HepG2 (cell line): ENCODE results near the gene DNAJC2. TPM values are rescaled to one million over a fixed set of nuclear protein-coding genes. Genes with fewer than 3 reads are reported as not detected.

Experiments used
- ARID2 ChIP-seq: sonication (generic); formaldehyde crosslinking; IDR thresholded peaks from 2 replicates; pipeline ENCODE4 v1.8.1; 2022; ENCODE audit warnings: mild to moderate bottlenecking, missing genetic modification reagents, borderline replicate concordance
- CBFB ChIP-seq: sonication (generic); formaldehyde crosslinking; IDR thresholded peaks from 2 replicates; pipeline ENCODE4 v1.4.0; 2020; ENCODE audit warnings: missing genetic modification reagents
- FOXJ3 ChIP-seq: sonication (generic); formaldehyde crosslinking; IDR thresholded peaks from 2 replicates; pipeline ENCODE4 v1.4.0; 2020; ENCODE audit warnings: missing genetic modification reagents, mild to moderate bottlenecking, borderline replicate concordance
- GLI4 ChIP-seq: sonication (generic); formaldehyde crosslinking; IDR thresholded peaks from 2 replicates; pipeline ENCODE4 v1.5.1; 2020; ENCODE audit warnings: missing genetic modification reagents, mild to moderate bottlenecking, moderate library complexity, borderline replicate concordance
- HNF4G ChIP-seq, 2 experiments: sonication (generic) in 1 of 2; formaldehyde crosslinking in 1 of 2; IDR thresholded peaks; 2 replicates each; pipeline versions ENCODE4 v1.4.0 to v1.6.1; 2011 to 2020; ENCODE audit warnings: borderline replicate concordance in 2 of 2, low read depth in 2 of 2, mild to moderate bottlenecking in 2 of 2, low read length in 1 of 2, missing genetic modification reagents in 1 of 2, moderate library complexity in 1 of 2
- HOXA5 ChIP-seq: sonication (generic); formaldehyde crosslinking; IDR thresholded peaks from 2 replicates; pipeline ENCODE4 v1.4.0; 2020; ENCODE audit warnings: missing genetic modification reagents
- PCBP2 ChIP-seq: fragments of 200-400 bp; formaldehyde crosslinking; optimal IDR thresholded peaks from 2 replicates; pipeline ENCODE3; 2018; ENCODE audit warnings: low read length, low read depth; ENCODE audit not compliant: poor library complexity, severe bottlenecking
- SMARCC2 ChIP-seq: fragments of 450-650 bp; IDR thresholded peaks from 2 replicates; pipeline ENCODE4 v1.6.1; 2017; ENCODE audit warnings: antibody characterized with exemption, mild to moderate bottlenecking
- SRY ChIP-seq: sonication (generic); formaldehyde crosslinking; IDR thresholded peaks from 2 replicates; pipeline ENCODE4 v1.8.0; 2022; ENCODE audit warnings: mild to moderate bottlenecking, missing genetic modification reagents
- TCF7L2 ChIP-seq: IDR thresholded peaks from 2 replicates; pipeline ENCODE4 v1.6.1; 2011; ENCODE audit warnings: mild to moderate bottlenecking, low read depth, low read length, moderate library complexity
- XRCC5 ChIP-seq: fragments of 200-400 bp; formaldehyde crosslinking; optimal IDR thresholded peaks from 2 replicates; pipeline ENCODE3; 2017; ENCODE audit warnings: mild to moderate bottlenecking, low read length
- ZFP37 ChIP-seq: sonication (generic); formaldehyde crosslinking; IDR thresholded peaks from 2 replicates; pipeline ENCODE4 v1.4.0; 2020; ENCODE audit warnings: missing genetic modification reagents, borderline replicate concordance
- ZNF205 ChIP-seq: IDR thresholded peaks from 2 replicates; pipeline ENCODE4 v1.6.1; 2018; ENCODE audit warnings: missing biosample characterization, missing genetic modification reagents
- ZNF558 ChIP-seq: sonication (generic); formaldehyde crosslinking; IDR thresholded peaks from 2 replicates; pipeline ENCODE4 v1.9.0; 2022; ENCODE audit warnings: mild to moderate bottlenecking, missing genetic modification reagents, borderline replicate concordance
- ZNF564 ChIP-seq: sonication (generic); formaldehyde crosslinking; IDR thresholded peaks from 2 replicates; pipeline ENCODE4 v1.8.1; 2023; ENCODE audit warnings: mild to moderate bottlenecking, missing genetic modification reagents
- polyA plus RNA-seq, 8 experiments: library from polyadenylated mRNA; depleted of rRNA in 3 of 8; stranded (reverse) in 7 of 8; unstranded in 1 of 8; fragments of >200 nt; fragmentation: Illumina TruSeq in 4 of 8; extraction: Trizol in 4 of 8; gene quantifications; 2 replicates each; pipeline versions ENCODE4 v1.2.1 to v1.2.3, GENCODE V29; 2011 to 2016; ENCODE audit warnings: low read depth in 4 of 8, missing spikeins in 1 of 8, mixed read lengths in 1 of 8; ENCODE audit not compliant: insufficient read depth in 1 of 8
- total RNA-seq, 5 experiments: library from RNA; depleted of rRNA; stranded (reverse); fragments of >200 nt; fragmentation: Illumina TruSeq; extraction: Trizol; gene quantifications; 2 replicates each; pipeline ENCODE4 v1.2.3, GENCODE V29; 2016; ENCODE audit warnings: low read depth in 1 of 5
- TF ChIP-seq, protein P1 (sequence below): sonication (generic); formaldehyde crosslinking; IDR thresholded peaks from 2 replicates; pipeline ENCODE4 v1.4.0; 2020; ENCODE audit warnings: mild to moderate bottlenecking, missing genetic modification reagents
- TF ChIP-seq, protein P2 (sequence below): sonication (generic); formaldehyde crosslinking; IDR thresholded peaks from 2 replicates; pipeline ENCODE4 v1.8.1; 2023; ENCODE audit warnings: mild to moderate bottlenecking, missing genetic modification reagents
- TF ChIP-seq, protein P3 (sequence below): sonication (generic); formaldehyde crosslinking; IDR thresholded peaks from 2 replicates; pipeline ENCODE4 v1.4.0; 2020; ENCODE audit warnings: missing genetic modification reagents, low read depth, mild to moderate bottlenecking, borderline replicate concordance
- TF ChIP-seq, protein P4 (sequence below): sonication (generic); formaldehyde crosslinking; IDR thresholded peaks from 2 replicates; pipeline ENCODE4 v1.4.0; 2020; ENCODE audit warnings: missing genetic modification reagents
- TF ChIP-seq, protein P5 (sequence below): sonication (generic); formaldehyde crosslinking; IDR thresholded peaks from 2 replicates; pipeline ENCODE4 v1.4.0; 2020; ENCODE audit warnings: missing genetic modification reagents; ENCODE audit errors: not compliant biosample characterization

Gene DNAJC2
- total and polyA plus RNA-seq, 2 of the 13 experiments (the other 11 are each of a cell fraction or from before 2014, with no cell fraction given) = 19.6 to 42.0 TPM

DNA sequence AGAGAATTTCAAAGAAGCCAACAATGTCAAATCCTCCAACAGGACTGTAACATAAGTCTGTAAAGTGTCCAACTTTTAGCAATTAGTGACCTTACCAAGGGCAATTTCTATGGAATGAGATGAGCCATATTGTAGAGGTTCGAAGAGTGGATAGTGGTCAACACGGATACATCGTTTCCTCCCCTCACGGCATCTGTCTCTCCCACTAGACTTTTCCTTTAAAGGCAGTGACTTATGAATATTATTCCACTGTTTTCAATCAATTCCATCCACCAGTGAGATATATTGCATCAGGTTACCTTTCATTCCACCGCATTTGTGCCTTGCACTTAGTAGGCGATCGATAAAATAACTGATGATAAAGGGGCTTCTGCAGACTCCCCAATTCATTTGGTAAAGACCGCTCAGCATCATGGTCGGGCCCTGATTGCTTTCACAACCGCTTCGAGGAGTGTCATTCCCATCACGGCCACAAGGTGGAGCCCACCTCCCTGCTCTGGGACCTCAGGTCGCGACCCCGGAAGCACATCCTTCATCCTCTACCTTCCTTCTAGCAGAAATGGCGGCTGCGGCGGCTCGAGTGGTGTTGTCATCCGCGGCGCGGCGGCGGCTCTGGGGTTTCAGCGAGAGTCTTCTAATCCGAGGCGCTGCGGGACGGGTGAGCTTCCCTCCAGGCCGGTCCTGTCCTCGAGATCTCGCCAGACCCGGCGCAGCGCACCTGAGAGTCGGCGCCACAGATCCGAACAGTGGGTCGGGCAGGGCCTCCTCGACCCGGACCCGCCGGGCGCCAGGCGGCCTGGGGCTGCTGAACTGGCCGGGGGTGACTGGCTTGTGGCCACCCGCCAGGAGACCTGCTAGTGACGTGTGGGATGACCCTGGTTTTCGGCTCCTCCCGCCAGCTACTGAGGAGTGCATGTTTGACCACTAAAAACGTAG lies 47.4 kb downstream of the DNAJC2 start, which contains the start of gene PMPCB (continued):
- TF ChIP-seq, protein P1, sequence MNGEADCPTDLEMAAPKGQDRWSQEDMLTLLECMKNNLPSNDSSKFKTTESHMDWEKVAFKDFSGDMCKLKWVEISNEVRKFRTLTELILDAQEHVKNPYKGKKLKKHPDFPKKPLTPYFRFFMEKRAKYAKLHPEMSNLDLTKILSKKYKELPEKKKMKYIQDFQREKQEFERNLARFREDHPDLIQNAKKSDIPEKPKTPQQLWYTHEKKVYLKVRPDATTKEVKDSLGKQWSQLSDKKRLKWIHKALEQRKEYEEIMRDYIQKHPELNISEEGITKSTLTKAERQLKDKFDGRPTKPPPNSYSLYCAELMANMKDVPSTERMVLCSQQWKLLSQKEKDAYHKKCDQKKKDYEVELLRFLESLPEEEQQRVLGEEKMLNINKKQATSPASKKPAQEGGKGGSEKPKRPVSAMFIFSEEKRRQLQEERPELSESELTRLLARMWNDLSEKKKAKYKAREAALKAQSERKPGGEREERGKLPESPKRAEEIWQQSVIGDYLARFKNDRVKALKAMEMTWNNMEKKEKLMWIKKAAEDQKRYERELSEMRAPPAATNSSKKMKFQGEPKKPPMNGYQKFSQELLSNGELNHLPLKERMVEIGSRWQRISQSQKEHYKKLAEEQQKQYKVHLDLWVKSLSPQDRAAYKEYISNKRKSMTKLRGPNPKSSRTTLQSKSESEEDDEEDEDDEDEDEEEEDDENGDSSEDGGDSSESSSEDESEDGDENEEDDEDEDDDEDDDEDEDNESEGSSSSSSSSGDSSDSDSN (CRISPR knock-in tag) = peak; percentile 97
- TF ChIP-seq ARID2 (CRISPR knock-in tag) = peak; percentile 80; the same call in 1 of the 2 replicates
- TF ChIP-seq GLI4 (CRISPR knock-in tag) = peak; percentile 94; the same call in 1 of the 2 replicates
- TF ChIP-seq HOXA5 (CRISPR knock-in tag) = peak; percentile 89
- TF ChIP-seq TCF7L2 = no peak
- TF ChIP-seq PCBP2 = no peak
- TF ChIP-seq CBFB (CRISPR knock-in tag) = no peak
- 0 out of 2 replicates have a peak, but pooled peaks have one; percentile 45 for TF ChIP-seq ZNF558 (CRISPR knock-in tag)
- TF ChIP-seq, protein P2, sequence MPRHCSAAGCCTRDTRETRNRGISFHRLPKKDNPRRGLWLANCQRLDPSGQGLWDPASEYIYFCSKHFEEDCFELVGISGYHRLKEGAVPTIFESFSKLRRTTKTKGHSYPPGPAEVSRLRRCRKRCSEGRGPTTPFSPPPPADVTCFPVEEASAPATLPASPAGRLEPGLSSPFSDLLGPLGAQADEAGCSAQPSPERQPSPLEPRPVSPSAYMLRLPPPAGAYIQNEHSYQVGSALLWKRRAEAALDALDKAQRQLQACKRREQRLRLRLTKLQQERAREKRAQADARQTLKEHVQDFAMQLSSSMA = 0 out of 2 replicates have a peak, but pooled peaks have one; percentile 44
- TF ChIP-seq XRCC5 = peak; percentile 92
- TF ChIP-seq ZNF205 (CRISPR knock-in tag) = peak; percentile 48; the same call in 1 of the 2 replicates
- TF ChIP-seq ZFP37 = peak; percentile 79
- TF ChIP-seq, protein P3, sequence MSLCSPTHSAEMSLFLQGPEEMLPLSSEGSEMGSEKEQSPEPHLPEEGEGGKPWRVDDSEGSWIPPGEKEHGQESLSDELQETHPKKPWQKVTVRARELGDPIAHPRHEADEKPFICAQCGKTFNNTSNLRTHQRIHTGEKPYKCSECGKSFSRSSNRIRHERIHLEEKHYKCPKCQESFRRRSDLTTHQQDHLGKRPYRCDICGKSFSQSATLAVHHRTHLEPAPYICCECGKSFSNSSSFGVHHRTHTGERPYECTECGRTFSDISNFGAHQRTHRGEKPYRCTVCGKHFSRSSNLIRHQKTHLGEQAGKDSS (CRISPR knock-in tag) = no peak; the same call in 1 of the 2 replicates
- TF ChIP-seq HNF4G (IDR thresholded peaks at IDR 0.05; ENCODE audit: borderline replicate concordance, low read depth, low read length) = no peak
- TF ChIP-seq HNF4G (CRISPR knock-in tag; IDR thresholded peaks at IDR 0.05; ENCODE audit: borderline replicate concordance, low read depth) = no peak
- 0 out of 2 replicates have a peak, but pooled peaks have one; percentile 32 for TF ChIP-seq ZNF564 (CRISPR knock-in tag)
- TF ChIP-seq FOXJ3 (CRISPR knock-in tag) = peak; percentile 72
- no peak for TF ChIP-seq SMARCC2
- TF ChIP-seq, protein P4, sequence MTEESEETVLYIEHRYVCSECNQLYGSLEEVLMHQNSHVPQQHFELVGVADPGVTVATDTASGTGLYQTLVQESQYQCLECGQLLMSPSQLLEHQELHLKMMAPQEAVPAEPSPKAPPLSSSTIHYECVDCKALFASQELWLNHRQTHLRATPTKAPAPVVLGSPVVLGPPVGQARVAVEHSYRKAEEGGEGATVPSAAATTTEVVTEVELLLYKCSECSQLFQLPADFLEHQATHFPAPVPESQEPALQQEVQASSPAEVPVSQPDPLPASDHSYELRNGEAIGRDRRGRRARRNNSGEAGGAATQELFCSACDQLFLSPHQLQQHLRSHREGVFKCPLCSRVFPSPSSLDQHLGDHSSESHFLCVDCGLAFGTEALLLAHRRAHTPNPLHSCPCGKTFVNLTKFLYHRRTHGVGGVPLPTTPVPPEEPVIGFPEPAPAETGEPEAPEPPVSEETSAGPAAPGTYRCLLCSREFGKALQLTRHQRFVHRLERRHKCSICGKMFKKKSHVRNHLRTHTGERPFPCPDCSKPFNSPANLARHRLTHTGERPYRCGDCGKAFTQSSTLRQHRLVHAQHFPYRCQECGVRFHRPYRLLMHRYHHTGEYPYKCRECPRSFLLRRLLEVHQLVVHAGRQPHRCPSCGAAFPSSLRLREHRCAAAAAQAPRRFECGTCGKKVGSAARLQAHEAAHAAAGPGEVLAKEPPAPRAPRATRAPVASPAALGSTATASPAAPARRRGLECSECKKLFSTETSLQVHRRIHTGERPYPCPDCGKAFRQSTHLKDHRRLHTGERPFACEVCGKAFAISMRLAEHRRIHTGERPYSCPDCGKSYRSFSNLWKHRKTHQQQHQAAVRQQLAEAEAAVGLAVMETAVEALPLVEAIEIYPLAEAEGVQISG (CRISPR knock-in tag) = peak; percentile 94
- TF ChIP-seq SRY (CRISPR knock-in tag) = peak; percentile 86
- TF ChIP-seq, protein P5, sequence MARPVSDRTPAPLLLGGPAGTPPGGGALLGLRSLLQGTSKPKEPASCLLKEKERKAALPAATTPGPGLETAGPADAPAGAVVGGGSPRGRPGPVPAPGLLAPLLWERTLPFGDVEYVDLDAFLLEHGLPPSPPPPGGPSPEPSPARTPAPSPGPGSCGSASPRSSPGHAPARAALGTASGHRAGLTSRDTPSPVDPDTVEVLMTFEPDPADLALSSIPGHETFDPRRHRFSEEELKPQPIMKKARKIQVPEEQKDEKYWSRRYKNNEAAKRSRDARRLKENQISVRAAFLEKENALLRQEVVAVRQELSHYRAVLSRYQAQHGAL (CRISPR knock-in tag) = peak; percentile 56
